Measurements from ENCODE around the gene AUTS2. TPM values are rescaled to one million over a fixed set of nuclear protein-coding genes. Genes with fewer than 3 reads are reported as not detected.

The AUTS2 gene
- total RNA-seq, 1 experiment from 2014 or later = 50.0 TPM

GRCh38 chr7:69610374-69611084 lies 12.3 kb downstream of the AUTS2 start:
- Mint-ChIP-seq H3K27me3 (ENCODE audit: low read depth) (no peaks in the 10 kb centered on the region), H3K9me3 (no peaks in the 10 kb centered on the region), H3K4me1 (peaks cover 43% of the 10 kb centered on the region), H3K36me3 (no peaks in the 10 kb centered on the region), H3K27ac (no peak overlapping the region), H3K4me3 (no peak overlapping the region)
- ATAC-seq (no peak), DNase-seq (ENCODE audit: low spot score) (no peak)
- POLR2A ChIA-PET = no interaction called here
- TF ChIP-seq NR2C2 (CRISPR knock-in tag; IDR thresholded peaks at IDR 0.05) = no peak
- TF ChIP-seq GTF2I (CRISPR knock-in tag; conservative IDR thresholded peaks at IDR 0.05) = no peak
- no peak for TF ChIP-seq FOXK1 (CRISPR knock-in tag; IDR thresholded peaks at IDR 0.05)
- CTCF ChIA-PET = no interaction called here

GRCh38 chr7:69612981-69613380 lies 14.7 kb downstream of the AUTS2 start:
- no peak for TF ChIP-seq TP53 (CRISPR knock-in tag; IDR thresholded peaks at IDR 0.05)
- TF ChIP-seq SMAD3 (CRISPR knock-in tag; IDR thresholded peaks at IDR 0.05; ENCODE audit: borderline replicate concordance) = no peak
- TF ChIP-seq IRF2 (CRISPR knock-in tag; IDR thresholded peaks at IDR 0.05; ENCODE audit: borderline replicate concordance, low read depth) = no peak
- TF ChIP-seq ZNF121 (CRISPR knock-in tag; IDR thresholded peaks at IDR 0.05) = no peak
- no peak for TF ChIP-seq MAX (CRISPR knock-in tag; IDR thresholded peaks at IDR 0.05)
- no peak for TF ChIP-seq PREB (CRISPR knock-in tag; IDR thresholded peaks at IDR 0.05; ENCODE audit: borderline replicate concordance)
- TF ChIP-seq, protein P1, sequence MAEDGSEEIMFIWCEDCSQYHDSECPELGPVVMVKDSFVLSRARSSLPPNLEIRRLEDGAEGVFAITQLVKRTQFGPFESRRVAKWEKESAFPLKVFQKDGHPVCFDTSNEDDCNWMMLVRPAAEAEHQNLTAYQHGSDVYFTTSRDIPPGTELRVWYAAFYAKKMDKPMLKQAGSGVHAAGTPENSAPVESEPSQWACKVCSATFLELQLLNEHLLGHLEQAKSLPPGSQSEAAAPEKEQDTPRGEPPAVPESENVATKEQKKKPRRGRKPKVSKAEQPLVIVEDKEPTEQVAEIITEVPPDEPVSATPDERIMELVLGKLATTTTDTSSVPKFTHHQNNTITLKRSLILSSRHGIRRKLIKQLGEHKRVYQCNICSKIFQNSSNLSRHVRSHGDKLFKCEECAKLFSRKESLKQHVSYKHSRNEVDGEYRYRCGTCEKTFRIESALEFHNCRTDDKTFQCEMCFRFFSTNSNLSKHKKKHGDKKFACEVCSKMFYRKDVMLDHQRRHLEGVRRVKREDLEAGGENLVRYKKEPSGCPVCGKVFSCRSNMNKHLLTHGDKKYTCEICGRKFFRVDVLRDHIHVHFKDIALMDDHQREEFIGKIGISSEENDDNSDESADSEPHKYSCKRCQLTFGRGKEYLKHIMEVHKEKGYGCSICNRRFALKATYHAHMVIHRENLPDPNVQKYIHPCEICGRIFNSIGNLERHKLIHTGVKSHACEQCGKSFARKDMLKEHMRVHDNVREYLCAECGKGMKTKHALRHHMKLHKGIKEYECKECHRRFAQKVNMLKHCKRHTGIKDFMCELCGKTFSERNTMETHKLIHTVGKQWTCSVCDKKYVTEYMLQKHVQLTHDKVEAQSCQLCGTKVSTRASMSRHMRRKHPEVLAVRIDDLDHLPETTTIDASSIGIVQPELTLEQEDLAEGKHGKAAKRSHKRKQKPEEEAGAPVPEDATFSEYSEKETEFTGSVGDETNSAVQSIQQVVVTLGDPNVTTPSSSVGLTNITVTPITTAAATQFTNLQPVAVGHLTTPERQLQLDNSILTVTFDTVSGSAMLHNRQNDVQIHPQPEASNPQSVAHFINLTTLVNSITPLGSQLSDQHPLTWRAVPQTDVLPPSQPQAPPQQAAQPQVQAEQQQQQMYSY (CRISPR knock-in tag; IDR thresholded peaks at IDR 0.05) = no peak
- TF ChIP-seq RELA (CRISPR knock-in tag; IDR thresholded peaks at IDR 0.05; ENCODE audit: borderline replicate concordance) = no peak
- TF ChIP-seq FOXJ3 (CRISPR knock-in tag; IDR thresholded peaks at IDR 0.05; ENCODE audit: borderline replicate concordance) = no peak
- no peak for TF ChIP-seq STAT6 (CRISPR knock-in tag; conservative IDR thresholded peaks at IDR 0.05; ENCODE audit: low read depth)
- no peak for TF ChIP-seq ZBTB21 (CRISPR knock-in tag; IDR thresholded peaks at IDR 0.05; ENCODE audit: borderline replicate concordance)
- no peak for TF ChIP-seq GRHL2 (CRISPR knock-in tag; IDR thresholded peaks at IDR 0.05; ENCODE audit: insufficient replicate concordance, severe bottlenecking)
- no peak for TF ChIP-seq TEAD1 (CRISPR knock-in tag; IDR thresholded peaks at IDR 0.05)
- TF ChIP-seq ZNF138 (CRISPR knock-in tag; conservative IDR thresholded peaks at IDR 0.05) = no peak
- TF ChIP-seq FOXP4 (CRISPR knock-in tag; IDR thresholded peaks at IDR 0.05) = no peak
- no peak for TF ChIP-seq GABPB1 (CRISPR knock-in tag; IDR thresholded peaks at IDR 0.05)
- CTCF ChIA-PET = no interaction called here
- Mint-ChIP-seq H3K4me3 (no peak overlapping the region), H3K9me3 (no peaks in the 10 kb centered on the region), H3K4me1 (peaks cover 53% of the 10 kb centered on the region), H3K36me3 (no peaks in the 10 kb centered on the region), H3K27me3 (ENCODE audit: low read depth) (no peaks in the 10 kb centered on the region), H3K27ac (no peak overlapping the region)
- ATAC-seq (no peak), DNase-seq (ENCODE audit: low spot score) (no peak)
- POLR2A ChIA-PET = no interaction called here
